ENCODE results near the gene APP.

DNA sequence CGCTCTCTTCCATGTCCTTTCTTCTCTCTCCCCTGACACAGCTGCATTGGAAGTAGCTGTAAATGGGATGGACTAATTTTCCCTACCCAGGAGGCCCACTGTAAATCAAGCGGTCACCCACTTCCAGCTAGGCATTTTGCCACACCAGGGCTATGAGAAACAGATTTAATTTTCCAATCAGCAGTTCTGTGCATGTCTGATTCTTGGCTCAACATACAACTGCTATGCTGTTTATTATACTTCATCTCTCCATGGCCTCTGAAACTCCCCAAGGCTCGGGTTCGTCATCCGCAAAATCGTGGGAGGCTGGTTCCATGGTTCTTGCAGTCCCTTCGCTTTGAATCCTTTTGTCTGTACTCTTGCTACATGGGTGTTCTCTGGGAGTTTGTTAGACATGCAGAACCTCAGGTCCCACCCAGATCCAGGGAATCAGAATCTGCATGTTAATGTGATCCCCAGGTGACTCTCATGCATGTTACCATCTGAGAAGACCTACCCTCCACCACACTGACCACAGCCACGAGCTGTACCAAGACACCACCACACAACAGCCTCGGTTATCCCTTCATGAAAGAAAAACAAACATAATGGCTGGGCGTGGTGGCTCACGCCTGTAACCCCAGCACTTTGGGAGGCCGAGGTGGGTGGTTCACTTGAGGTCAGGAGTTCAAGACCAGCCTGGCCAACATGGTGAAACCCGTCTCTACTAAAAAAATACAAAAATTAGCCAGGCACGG lies 245.3 kb downstream of the APP start:
- TF ChIP-seq, protein P1, sequence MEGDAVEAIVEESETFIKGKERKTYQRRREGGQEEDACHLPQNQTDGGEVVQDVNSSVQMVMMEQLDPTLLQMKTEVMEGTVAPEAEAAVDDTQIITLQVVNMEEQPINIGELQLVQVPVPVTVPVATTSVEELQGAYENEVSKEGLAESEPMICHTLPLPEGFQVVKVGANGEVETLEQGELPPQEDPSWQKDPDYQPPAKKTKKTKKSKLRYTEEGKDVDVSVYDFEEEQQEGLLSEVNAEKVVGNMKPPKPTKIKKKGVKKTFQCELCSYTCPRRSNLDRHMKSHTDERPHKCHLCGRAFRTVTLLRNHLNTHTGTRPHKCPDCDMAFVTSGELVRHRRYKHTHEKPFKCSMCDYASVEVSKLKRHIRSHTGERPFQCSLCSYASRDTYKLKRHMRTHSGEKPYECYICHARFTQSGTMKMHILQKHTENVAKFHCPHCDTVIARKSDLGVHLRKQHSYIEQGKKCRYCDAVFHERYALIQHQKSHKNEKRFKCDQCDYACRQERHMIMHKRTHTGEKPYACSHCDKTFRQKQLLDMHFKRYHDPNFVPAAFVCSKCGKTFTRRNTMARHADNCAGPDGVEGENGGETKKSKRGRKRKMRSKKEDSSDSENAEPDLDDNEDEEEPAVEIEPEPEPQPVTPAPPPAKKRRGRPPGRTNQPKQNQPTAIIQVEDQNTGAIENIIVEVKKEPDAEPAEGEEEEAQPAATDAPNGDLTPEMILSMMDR (IDR thresholded peaks at IDR 0.05; ENCODE audit: borderline replicate concordance, extremely low read depth, low read length, poor library complexity, severe bottlenecking): no peak
- TF ChIP-seq EZH2 (IDR thresholded peaks at IDR 0.05; ENCODE audit: borderline replicate concordance, low read depth, low read length, severe bottlenecking): no peak
